ENCODE measurements around the gene SOX9.

DNA sequence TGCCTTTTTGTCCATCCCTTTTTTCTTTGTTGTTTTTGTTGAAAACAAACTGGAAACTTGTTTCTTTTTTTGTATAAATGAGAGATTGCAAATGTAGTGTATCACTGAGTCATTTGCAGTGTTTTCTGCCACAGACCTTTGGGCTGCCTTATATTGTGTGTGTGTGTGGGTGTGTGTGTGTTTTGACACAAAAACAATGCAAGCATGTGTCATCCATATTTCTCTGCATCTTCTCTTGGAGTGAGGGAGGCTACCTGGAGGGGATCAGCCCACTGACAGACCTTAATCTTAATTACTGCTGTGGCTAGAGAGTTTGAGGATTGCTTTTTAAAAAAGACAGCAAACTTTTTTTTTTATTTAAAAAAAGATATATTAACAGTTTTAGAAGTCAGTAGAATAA, 4.9 kb downstream of the SOX9 start:
- TF ChIP-seq, protein P1, sequence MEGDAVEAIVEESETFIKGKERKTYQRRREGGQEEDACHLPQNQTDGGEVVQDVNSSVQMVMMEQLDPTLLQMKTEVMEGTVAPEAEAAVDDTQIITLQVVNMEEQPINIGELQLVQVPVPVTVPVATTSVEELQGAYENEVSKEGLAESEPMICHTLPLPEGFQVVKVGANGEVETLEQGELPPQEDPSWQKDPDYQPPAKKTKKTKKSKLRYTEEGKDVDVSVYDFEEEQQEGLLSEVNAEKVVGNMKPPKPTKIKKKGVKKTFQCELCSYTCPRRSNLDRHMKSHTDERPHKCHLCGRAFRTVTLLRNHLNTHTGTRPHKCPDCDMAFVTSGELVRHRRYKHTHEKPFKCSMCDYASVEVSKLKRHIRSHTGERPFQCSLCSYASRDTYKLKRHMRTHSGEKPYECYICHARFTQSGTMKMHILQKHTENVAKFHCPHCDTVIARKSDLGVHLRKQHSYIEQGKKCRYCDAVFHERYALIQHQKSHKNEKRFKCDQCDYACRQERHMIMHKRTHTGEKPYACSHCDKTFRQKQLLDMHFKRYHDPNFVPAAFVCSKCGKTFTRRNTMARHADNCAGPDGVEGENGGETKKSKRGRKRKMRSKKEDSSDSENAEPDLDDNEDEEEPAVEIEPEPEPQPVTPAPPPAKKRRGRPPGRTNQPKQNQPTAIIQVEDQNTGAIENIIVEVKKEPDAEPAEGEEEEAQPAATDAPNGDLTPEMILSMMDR (conservative IDR thresholded peaks at IDR 0.05; ENCODE audit: low read length), result no peak
- TF ChIP-seq EZH2phosphoT487 (IDR thresholded peaks at IDR 0.05; ENCODE audit: borderline replicate concordance), result no peak

All from Loucy (cell line).